Liver (tissue), 9 donors: ENCODE results near the gene NECTIN4. TPM values are rescaled to one million over a fixed set of nuclear protein-coding genes. Genes with fewer than 3 reads are reported as not detected.

Experiments used
- DNase-seq: peaks from one replicate; pipeline ENCODE4 v3.0.0-alpha.2; 2017; ENCODE audit warnings: low spot score
- H3K27ac ChIP-seq, 2 donors: one replicate each; pipeline ENCODE4 v1.7.0; 2013; ENCODE audit warnings: inconsistent platforms in 2 of 2, low read length in 2 of 2, control low read depth in 1 of 2, low read depth in 1 of 2, mild to moderate bottlenecking in 1 of 2
- H3K27me3 ChIP-seq, 4 donors: one replicate each; pipeline versions ENCODE4 v1.6.1 to v1.7.0; 2013; ENCODE audit warnings: low read length in 3 of 4, inconsistent platforms in 1 of 4, mild to moderate bottlenecking in 1 of 4, moderate library complexity in 1 of 4; ENCODE audit not compliant: control insufficient read depth in 4 of 4, insufficient read depth in 4 of 4
- H3K36me3 ChIP-seq, 4 donors: one replicate each; pipeline versions ENCODE4 v1.6.1 to v1.7.0; 2013; ENCODE audit warnings: low read length in 3 of 4, mild to moderate bottlenecking in 3 of 4, low read depth in 1 of 4, moderate library complexity in 1 of 4; ENCODE audit not compliant: control insufficient read depth in 4 of 4, insufficient read depth in 3 of 4
- H3K4me1 ChIP-seq, 4 donors: one replicate each; pipeline versions ENCODE4 v1.6.1 to v1.7.0; 2013; ENCODE audit warnings: low read length in 3 of 4, mild to moderate bottlenecking in 3 of 4, moderate library complexity in 1 of 4; ENCODE audit not compliant: control insufficient read depth in 4 of 4, insufficient read depth in 4 of 4
- H3K4me3 ChIP-seq, 3 donors: one replicate each; pipeline versions ENCODE4 v1.6.1 to v1.7.0; 2013; ENCODE audit warnings: low read length in 3 of 3, control low read depth in 1 of 3, low read depth in 1 of 3, mild to moderate bottlenecking in 1 of 3
- H3K9ac ChIP-seq, 2 donors: one replicate each; pipeline ENCODE4 v1.7.0; 2013; ENCODE audit warnings: low read length in 2 of 2, mild to moderate bottlenecking in 2 of 2, moderate library complexity in 2 of 2, control low read depth in 1 of 2, low read depth in 1 of 2
- H3K9me3 ChIP-seq, 4 donors: one replicate each; pipeline versions ENCODE4 v1.6.1 to v1.7.0; 2013; ENCODE audit warnings: low read length in 3 of 4; ENCODE audit not compliant: control insufficient read depth in 4 of 4
- ATF3 ChIP-seq: IDR thresholded peaks from 2 replicates; pipeline ENCODE4 v1.6.1; 2016; ENCODE audit warnings: antibody characterized with exemption
- CTCF ChIP-seq: fragments of 150-350 bp; IDR thresholded peaks from 2 replicates; pipeline ENCODE4 v1.5.1; 2017; ENCODE audit warnings: improper control_type of control experiment, low read depth, low read length; ENCODE audit not compliant: missing input control
- EGR1 ChIP-seq, 2 donors: IDR thresholded peaks; 2 replicates each; pipeline ENCODE4 v1.6.1; 2016 to 2018; ENCODE audit warnings: antibody characterized with exemption in 2 of 2, low read depth in 2 of 2
- FOXA1 ChIP-seq: IDR thresholded peaks from 2 replicates; pipeline ENCODE4 v1.6.1; 2016; ENCODE audit warnings: antibody characterized with exemption
- FOXA2 ChIP-seq: IDR thresholded peaks from 2 replicates; pipeline ENCODE4 v1.6.1; 2016; ENCODE audit warnings: antibody characterized with exemption
- GABPA ChIP-seq, 2 donors: IDR thresholded peaks in 1 of 2; conservative IDR thresholded peaks in 1 of 2; 2 replicates each; pipeline ENCODE4 v1.6.1; 2016; ENCODE audit warnings: antibody characterized with exemption in 2 of 2, mild to moderate bottlenecking in 1 of 2, moderate library complexity in 1 of 2
- HNF4A ChIP-seq, 2 donors: conservative IDR thresholded peaks; 2 replicates each; pipeline ENCODE4 v1.6.1; 2016; ENCODE audit warnings: antibody characterized with exemption in 2 of 2, mild to moderate bottlenecking in 2 of 2
- HNF4G ChIP-seq: IDR thresholded peaks from 2 replicates; pipeline ENCODE4 v1.6.1; 2016; ENCODE audit warnings: antibody characterized with exemption
- JUND ChIP-seq, 2 donors: IDR thresholded peaks; 2 replicates each; pipeline ENCODE4 v1.6.1; 2016; ENCODE audit warnings: antibody characterized with exemption in 2 of 2
- MAX ChIP-seq: IDR thresholded peaks from 2 replicates; pipeline ENCODE4 v1.6.1; 2016; ENCODE audit warnings: antibody characterized with exemption
- NR2F2 ChIP-seq: IDR thresholded peaks from 2 replicates; pipeline ENCODE4 v1.6.1; 2016; ENCODE audit warnings: antibody characterized with exemption
- RAD21 ChIP-seq, 2 donors: IDR thresholded peaks; 2 replicates each; pipeline ENCODE4 v1.6.1; 2016; ENCODE audit warnings: antibody characterized with exemption in 2 of 2, mild to moderate bottlenecking in 2 of 2
- RXRA ChIP-seq, 2 donors: IDR thresholded peaks; 2 replicates each; pipeline ENCODE4 v1.6.1; 2017 to 2018; ENCODE audit warnings: antibody characterized with exemption in 2 of 2, mild to moderate bottlenecking in 1 of 2
- SP1 ChIP-seq: IDR thresholded peaks from 2 replicates; pipeline ENCODE4 v1.6.1; 2018; ENCODE audit warnings: antibody characterized with exemption, mild to moderate bottlenecking
- TAF1 ChIP-seq: conservative IDR thresholded peaks from 2 replicates; pipeline ENCODE4 v1.6.1; 2016; ENCODE audit warnings: antibody characterized with exemption, mild to moderate bottlenecking
- YY1 ChIP-seq: IDR thresholded peaks from 2 replicates; pipeline ENCODE4 v1.6.1; 2016; ENCODE audit warnings: antibody characterized with exemption, mild to moderate bottlenecking
- ZBTB33 ChIP-seq: IDR thresholded peaks from 2 replicates; pipeline ENCODE4 v1.6.1; 2016; ENCODE audit warnings: antibody characterized with exemption
- WGBS: extraction: QIAGEN DNeasy Blood & Tissue Kit; methylation state at CpG from one replicate; pipeline ENCODE4 v1.1.7; 2013; 5-methylcytosine and 5-hydroxymethylcytosine counted together
- polyA plus RNA-seq, 2 donors: library from polyadenylated mRNA; stranded (reverse) in 1 of 2; unstranded in 1 of 2; fragments of 200-250 nt in 1 of 2; fragments of >200 nt in 1 of 2; fragmentation: Nextera tagmentation in 1 of 2; extraction: Ambion mirVana in 1 of 2; gene quantifications; one replicate each; pipeline versions ENCODE4 v1.2.1 to v1.2.3, GENCODE V29; 2013 to 2015
- total RNA-seq, 2 donors: library from RNA; depleted of rRNA; stranded (reverse); fragments of >200 nt; gene quantifications; one replicate each; pipeline ENCODE4 v1.2.3, GENCODE V29; 2014
- donor health status: healthy.
- donor health status: healthy.
- donor health status: healthy.
- donor health status: healthy.
- donor health status: healthy.

Gene NECTIN4
- total and polyA plus RNA-seq, 4 donors = 0.01 TPM; not detected in 3

- H3K4me3 ChIP-seq = no peak overlapping the region
- DNase-seq = no peak
- H3K27ac ChIP-seq = no peak overlapping the region
- H3K9ac ChIP-seq = no peak overlapping the region
- H3K4me1 ChIP-seq = peaks cover 2 to 22% (median 11%) of the 10 kb centered on the region in 4 donors
- no peaks in the 10 kb centered on the region for H3K27me3 ChIP-seq
- H3K9me3 ChIP-seq = no peaks in the 10 kb centered on the region
- WGBS = 96% methylated on average over 14 of the region's 14 CpGs
- TF ChIP-seq YY1 (no peak), SP1 (no peak), FOXA2 (no peak), RAD21 (IDR thresholded peaks at IDR 0.05) (no peak), CTCF (no peak), GABPA (IDR thresholded peaks at IDR 0.05 in 1 of 2, conservative IDR thresholded peaks at IDR 0.05 in 1 of 2) (no peak), TAF1 (no peak), NR2F2 (no peak), RXRA (IDR thresholded peaks at IDR 0.05) (no peak), MAX (no peak), ATF3 (no peak), JUND (IDR thresholded peaks at IDR 0.05) (no peak)
- H3K36me3 ChIP-seq = no peaks in the 10 kb centered on the region
Measured at GRCh38 chr1:161094481-161094880, 5.1 kb upstream of the NECTIN4 start.

GRCh38 chr1:161092621-161093028 lies 3.3 kb upstream of the NECTIN4 start:
- H3K36me3 ChIP-seq = no peaks in the 10 kb centered on the region
- TF ChIP-seq RAD21 (IDR thresholded peaks at IDR 0.05) (no peak), ATF3 (no peak), FOXA1 (no peak), GABPA (IDR thresholded peaks at IDR 0.05 in 1 of 2, conservative IDR thresholded peaks at IDR 0.05 in 1 of 2) (no peak), MAX (no peak), FOXA2 (no peak), JUND (IDR thresholded peaks at IDR 0.05) (no peak), HNF4A (conservative IDR thresholded peaks at IDR 0.05) (no peak), EGR1 (IDR thresholded peaks at IDR 0.05; ENCODE audit: low read depth in 2 of 2) (no peak), TAF1 (no peak), YY1 (no peak), CTCF (no peak), RXRA (IDR thresholded peaks at IDR 0.05) (no peak), ZBTB33 (no peak), HNF4G (no peak)
- H3K4me1 ChIP-seq = peaks cover 0 to 5% (median under 1%) of the 10 kb centered on the region in 4 donors
- WGBS = 89% methylated on average over 3 of the region's 3 CpGs
- H3K27me3 ChIP-seq = no peaks in the 10 kb centered on the region
- no peak overlapping the region for H3K27ac ChIP-seq
- no peak overlapping the region for H3K9ac ChIP-seq
- H3K9me3 ChIP-seq = no peaks in the 10 kb centered on the region
- no peak overlapping the region for H3K4me3 ChIP-seq
- no peak for DNase-seq
